ENCODE data around the gene OGDH.
"Not testable (repeated sequence)": the region's sequence is repeated elsewhere in the genome, so short reads cannot be mapped to it uniquely, and the experiment has no call there.

GRCh38 chr7:44726250-44726649 lies 119.8 kb downstream of the OGDH start:
- TF ChIP-seq CTCF, POLR2AphosphoS5 (IDR thresholded peaks at IDR 0.05): not testable (repeated sequence)
